CD4-positive, alpha-beta T cell treated with Interleukin-10 for 1 hour (primary cell): ENCODE measurements around the gene PHF2.

Source experiments
- DNase-seq: peaks from one replicate; pipeline ENCODE4 v3.0.0-alpha.2; 2020

Gene PHF2

GRCh38 chr9:93569621-93570174, 6.7 kb upstream of the PHF2 start:
- no peak for DNase-seq

- no peak for DNase-seq
Observed at GRCh38 chr9:93572221-93572620, 4.2 kb upstream of the PHF2 start.

- no peak for DNase-seq
Observed at GRCh38 chr9:93572636-93573515, 3.5 kb upstream of the PHF2 start.

- DNase-seq = no peak
Observed at GRCh38 chr9:93573516-93573828, 2.9 kb upstream of the PHF2 start.

GRCh38 chr9:93574091-93574899, 2.1 kb upstream of the PHF2 start:
- no peak for DNase-seq

- DNase-seq = no peak
Observed at GRCh38 chr9:93574900-93575795, 1.2 kb upstream of the PHF2 start.

- DNase-seq = peak; percentile 65
Observed at GRCh38 chr9:93575796-93576257, 557 bp upstream of the PHF2 start.

- peak; percentile 9 for DNase-seq
Observed at GRCh38 chr9:93577078-93577974, 942 bp downstream of the PHF2 start.

GRCh38 chr9:93577975-93578682, 1.7 kb downstream of the PHF2 start:
- no peak for DNase-seq

- no peak for DNase-seq
Observed at GRCh38 chr9:93578844-93579243, 2.5 kb downstream of the PHF2 start.

GRCh38 chr9:93579711-93580516, 3.5 kb downstream of the PHF2 start:
- DNase-seq = no peak

GRCh38 chr9:93580654-93581380, 4.4 kb downstream of the PHF2 start:
- DNase-seq = no peak

GRCh38 chr9:93582115-93582514, 5.7 kb downstream of the PHF2 start:
- no peak for DNase-seq

GRCh38 chr9:93582550-93582949, 6.2 kb downstream of the PHF2 start:
- no peak for DNase-seq

- no peak for DNase-seq
Observed at GRCh38 chr9:93585259-93585658, 8.9 kb downstream of the PHF2 start.

GRCh38 chr9:93585695-93586094, 9.3 kb downstream of the PHF2 start:
- DNase-seq = no peak

- no peak for DNase-seq
Observed at GRCh38 chr9:93586290-93587057, 10.1 kb downstream of the PHF2 start.

- DNase-seq = no peak
Observed at GRCh38 chr9:93587284-93587650, 10.9 kb downstream of the PHF2 start.
